Thyroid gland (tissue), 4 donors: ENCODE results near the gene TMEM132D.

Experiments used
- POLR2A ChIP-seq, 2 donors: fragments of 450-650 bp; IDR thresholded peaks; one replicate each; pipeline ENCODE4 v1.6.1; 2017; ENCODE audit warnings: antibody characterized with exemption in 2 of 2, mild to moderate bottlenecking in 2 of 2, moderate library complexity in 1 of 2
- TF ChIP-seq, protein P1 (sequence below), 6 experiments: fragments of 200-600 bp in 3 of 6; fragments of 450-650 bp in 3 of 6; sonication (generic) in 3 of 6; IDR thresholded peaks; one replicate each; pipeline ENCODE4 v1.5.1; 2016 to 2019; ENCODE audit warnings: antibody characterized with exemption in 6 of 6, mild to moderate bottlenecking in 2 of 6, inconsistent platforms in 1 of 6, moderate library complexity in 1 of 6

DNA sequence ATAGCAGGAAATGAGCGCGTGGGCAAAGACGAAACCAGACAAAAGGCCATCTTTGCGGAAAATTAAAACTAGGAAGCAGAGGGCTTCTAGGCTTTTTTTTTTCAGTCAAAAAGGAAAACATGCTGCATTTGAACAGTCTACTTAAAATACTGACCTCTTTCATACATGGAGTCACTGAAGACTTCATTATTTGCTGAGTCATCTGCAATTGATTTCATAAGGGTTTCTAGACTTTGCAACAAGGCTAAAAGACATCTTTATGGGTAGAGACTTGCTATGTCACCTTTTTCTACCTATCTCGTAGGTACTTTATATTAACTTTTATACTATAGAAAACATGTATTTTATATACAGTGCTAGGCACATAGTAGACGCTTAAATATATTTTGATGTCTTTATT, 238.4 kb downstream of the TMEM132D start:
- TF ChIP-seq, protein P1, sequence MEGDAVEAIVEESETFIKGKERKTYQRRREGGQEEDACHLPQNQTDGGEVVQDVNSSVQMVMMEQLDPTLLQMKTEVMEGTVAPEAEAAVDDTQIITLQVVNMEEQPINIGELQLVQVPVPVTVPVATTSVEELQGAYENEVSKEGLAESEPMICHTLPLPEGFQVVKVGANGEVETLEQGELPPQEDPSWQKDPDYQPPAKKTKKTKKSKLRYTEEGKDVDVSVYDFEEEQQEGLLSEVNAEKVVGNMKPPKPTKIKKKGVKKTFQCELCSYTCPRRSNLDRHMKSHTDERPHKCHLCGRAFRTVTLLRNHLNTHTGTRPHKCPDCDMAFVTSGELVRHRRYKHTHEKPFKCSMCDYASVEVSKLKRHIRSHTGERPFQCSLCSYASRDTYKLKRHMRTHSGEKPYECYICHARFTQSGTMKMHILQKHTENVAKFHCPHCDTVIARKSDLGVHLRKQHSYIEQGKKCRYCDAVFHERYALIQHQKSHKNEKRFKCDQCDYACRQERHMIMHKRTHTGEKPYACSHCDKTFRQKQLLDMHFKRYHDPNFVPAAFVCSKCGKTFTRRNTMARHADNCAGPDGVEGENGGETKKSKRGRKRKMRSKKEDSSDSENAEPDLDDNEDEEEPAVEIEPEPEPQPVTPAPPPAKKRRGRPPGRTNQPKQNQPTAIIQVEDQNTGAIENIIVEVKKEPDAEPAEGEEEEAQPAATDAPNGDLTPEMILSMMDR (IDR thresholded peaks at IDR 0.05) = no peak
- no peak for TF ChIP-seq POLR2A (IDR thresholded peaks at IDR 0.05)
